ENCODE data around the gene TRAM2. TPM values are rescaled to one million over a fixed set of nuclear protein-coding genes. Genes with fewer than 3 reads are reported as not detected.

The TRAM2 gene
- total and polyA plus RNA-seq, 10 of the 15 experiments (the other 5 are each of a cell fraction or from before 2014, with no cell fraction given): 2.5 to 15.0 (median 11.0) TPM

- no peak overlapping the region for H3K4me2 ChIP-seq (ENCODE audit: control insufficient read depth, insufficient read depth)
- FAIRE-seq (no peak), ATAC-seq (no peak), DNase-seq (ENCODE audit: low read depth, low spot score) (no peak)
- intact Hi-C loops (cut with micrococcal nuclease; ENCODE audit: unreplicated experiment) (no loop called here), in situ Hi-C loops (cut with MboI) (no loop called here)
- RAD21 ChIA-PET (ENCODE audit: unreplicated experiment): no interaction called here
- TF ChIP-seq NR2C1 (IDR thresholded peaks at IDR 0.05) (no peak), EZH2 (IDR thresholded peaks at IDR 0.05; ENCODE audit: borderline replicate concordance, control insufficient read depth, low read depth, low read length) (no peak), FOXK2 (IDR thresholded peaks at IDR 0.05) (no peak), SP1 (IDR thresholded peaks at IDR 0.05; ENCODE audit: low read depth, low read length) (no peak), PML (IDR thresholded peaks at IDR 0.05; ENCODE audit: low read length) (no peak), FOXM1 (IDR thresholded peaks at IDR 0.05; ENCODE audit: low read depth, low read length) (no peak), RELA (IDR thresholded peaks at IDR 0.05; ENCODE audit: borderline replicate concordance, partially characterized antibody) (no peak), BMI1 (IDR thresholded peaks at IDR 0.05; ENCODE audit: borderline replicate concordance) (no peak), GABPA (IDR thresholded peaks at IDR 0.05; ENCODE audit: low read depth) (no peak), KDM1A (IDR thresholded peaks at IDR 0.05; ENCODE audit: borderline replicate concordance) (no peak), ELK1 (IDR thresholded peaks at IDR 0.05; ENCODE audit: low read depth, low read length) (no peak), IKZF1 (conservative IDR thresholded peaks at IDR 0.05) (no peak), PAX5 (IDR thresholded peaks at IDR 0.05; ENCODE audit: borderline replicate concordance, low read depth, low read length) (no peak), NKRF (conservative IDR thresholded peaks at IDR 0.05) (no peak), HDGF (IDR thresholded peaks at IDR 0.05) (no peak), RB1 (IDR thresholded peaks at IDR 0.05; ENCODE audit: borderline replicate concordance) (no peak), EED (IDR thresholded peaks at IDR 0.05; ENCODE audit: low read depth) (no peak)
- TF ChIP-seq, protein P1, sequence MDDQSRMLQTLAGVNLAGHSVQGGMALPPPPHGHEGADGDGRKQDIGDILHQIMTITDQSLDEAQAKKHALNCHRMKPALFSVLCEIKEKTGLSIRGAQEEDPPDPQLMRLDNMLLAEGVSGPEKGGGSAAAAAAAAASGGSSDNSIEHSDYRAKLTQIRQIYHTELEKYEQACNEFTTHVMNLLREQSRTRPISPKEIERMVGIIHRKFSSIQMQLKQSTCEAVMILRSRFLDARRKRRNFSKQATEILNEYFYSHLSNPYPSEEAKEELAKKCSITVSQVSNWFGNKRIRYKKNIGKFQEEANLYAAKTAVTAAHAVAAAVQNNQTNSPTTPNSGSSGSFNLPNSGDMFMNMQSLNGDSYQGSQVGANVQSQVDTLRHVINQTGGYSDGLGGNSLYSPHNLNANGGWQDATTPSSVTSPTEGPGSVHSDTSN (IDR thresholded peaks at IDR 0.05; ENCODE audit: insufficient replicate concordance, low read depth, low read length): no peak
- H3K27ac ChIP-seq (ENCODE audit: control insufficient read depth, insufficient read depth): no peak overlapping the region
- H4K20me1 ChIP-seq (ENCODE audit: control insufficient read depth, insufficient read depth): no peaks in the 10 kb centered on the region
- H3K36me3 ChIP-seq (ENCODE audit: control insufficient read depth in 2 of 2, insufficient read depth in 2 of 2, low read length in 1 of 2): no peaks in the 10 kb centered on the region
- no peaks in the 10 kb centered on the region for H3K79me2 ChIP-seq (ENCODE audit: control insufficient read depth, insufficient read depth, low read length)
- no peaks in the 10 kb centered on the region for H3K4me1 ChIP-seq (ENCODE audit: control insufficient read depth, insufficient read depth, low read length)
- SMC1A ChIA-PET (ENCODE audit: uncharacterized antibody, unreplicated experiment): interaction anchor here (0.6 to 1.6 kb wide), 2 partner anchors 9 to 11 kb away, joined by 3 read pairs; no protein-coding TSS in a partner anchor
- H2AFZ ChIP-seq (ENCODE audit: control insufficient read depth, low read depth, low read length): no peak overlapping the region
- H3K9ac ChIP-seq (ENCODE audit: control insufficient read depth, insufficient read depth, low read length): no peak overlapping the region
- BruUV-seq (replicated peaks): no TSS peak
- POLR2A ChIA-PET: no interaction called here
- no peaks in the 10 kb centered on the region for H3K27me3 ChIP-seq (replicated peaks in 1 of 2; ENCODE audit: control insufficient read depth in 2 of 2, insufficient read depth in 2 of 2, low read length in 1 of 2)
- no peaks in the 10 kb centered on the region for H3K9me3 ChIP-seq (replicated peaks; ENCODE audit: control insufficient read depth, insufficient read depth, low read length)
- H3K4me3 ChIP-seq: no peak overlapping the region
- 87% methylated on average over 8 of the region's 8 CpGs for WGBS (ENCODE audit: insufficient coverage, insufficient replicate concordance, low lambda C conversion rate, missing lambda C conversion rate)
- CTCF ChIA-PET: no interaction called here
These were observed 11.3 kb upstream of the TRAM2 start for GRCh38 chr6:52588087-52588709.
